NCI-H510A (cell line): ENCODE results near the gene MOV10.
A peak's percentile ranks its signal among the peaks of the same experiment; 100 is the strongest.

ENCODE experiments used
- DNase-seq: peaks from one replicate; lab custom pipeline; 2025; lab: John Stamatoyannopoulos, UW

MOV10 gene

DNA sequence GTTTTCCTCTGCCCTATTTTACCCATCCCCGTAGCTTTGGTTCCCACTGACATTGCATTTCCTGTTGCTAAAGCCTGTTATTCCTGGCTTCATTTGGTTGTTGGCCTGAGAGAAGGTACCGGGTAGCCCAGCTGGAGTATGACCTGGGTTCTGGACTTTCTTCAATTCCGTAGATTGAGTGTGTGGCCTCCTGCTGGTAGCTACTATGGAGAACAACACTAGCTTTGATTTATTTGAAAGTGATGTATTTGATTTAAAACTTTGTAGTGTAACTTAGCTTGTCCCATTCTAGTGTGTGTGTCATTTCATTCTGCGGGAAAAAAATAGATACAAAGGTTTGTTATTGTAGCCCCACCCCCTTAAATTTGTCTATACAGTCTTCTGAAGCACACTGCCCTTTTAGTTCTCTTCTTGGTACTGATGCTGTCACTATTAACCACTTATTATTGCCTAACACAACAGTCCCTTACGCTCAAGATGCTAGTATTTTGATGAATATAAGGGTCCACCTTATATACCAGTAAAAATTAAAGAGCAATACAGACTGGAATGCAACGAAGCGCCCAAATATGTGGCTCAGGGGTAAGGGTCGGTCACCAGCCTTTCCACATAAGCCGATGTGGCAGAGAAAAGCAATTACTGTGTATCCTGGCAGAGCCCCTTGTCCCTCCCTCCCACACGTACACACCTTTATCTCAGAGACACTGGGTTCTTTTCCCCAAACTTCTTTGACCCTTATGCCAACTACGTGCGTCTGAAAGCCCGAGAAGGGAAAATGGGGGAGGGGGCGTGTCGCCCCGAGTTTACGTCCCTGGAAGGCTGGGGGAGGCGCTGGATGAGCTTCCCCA is 643 bp upstream of the MOV10 start:
- no peak for DNase-seq

DNA sequence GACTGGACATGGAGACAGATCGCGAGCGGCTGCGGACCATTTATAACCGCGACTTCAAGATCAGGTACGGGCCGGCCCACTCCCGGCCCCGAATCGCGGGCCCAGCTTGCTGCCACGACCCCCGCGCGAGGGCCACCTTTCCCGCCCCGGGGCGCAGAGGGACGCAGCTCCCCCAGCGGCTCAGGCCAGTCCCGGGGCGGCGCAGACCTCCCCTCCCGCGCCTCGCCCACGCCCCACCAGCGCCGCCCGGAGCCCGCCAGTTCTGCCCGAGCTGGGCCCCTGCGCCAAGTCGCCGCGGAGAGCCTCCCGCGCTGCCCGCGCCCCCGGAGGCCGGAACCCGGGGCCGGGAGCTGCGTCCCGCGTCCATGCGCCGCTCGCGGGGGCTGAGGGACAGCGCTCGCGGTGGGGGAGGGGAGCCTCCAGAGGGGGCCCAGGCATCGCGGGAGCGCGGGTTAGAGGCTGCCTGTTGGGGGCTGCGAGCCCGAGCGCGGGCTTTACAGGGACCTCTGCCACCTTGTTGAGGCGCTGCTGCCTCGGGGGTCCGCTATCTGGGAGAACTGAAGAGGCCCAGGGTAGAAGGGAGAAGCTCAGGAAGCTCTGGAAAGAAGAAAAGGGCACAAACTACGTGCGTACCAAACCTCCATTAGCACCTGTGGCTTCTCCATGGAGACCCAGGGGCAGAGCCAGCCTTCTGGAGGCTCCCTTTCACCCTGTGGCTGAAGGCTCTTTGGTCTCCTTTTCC is 698 bp downstream of the MOV10 start:
- peak; percentile 27 for DNase-seq

DNA sequence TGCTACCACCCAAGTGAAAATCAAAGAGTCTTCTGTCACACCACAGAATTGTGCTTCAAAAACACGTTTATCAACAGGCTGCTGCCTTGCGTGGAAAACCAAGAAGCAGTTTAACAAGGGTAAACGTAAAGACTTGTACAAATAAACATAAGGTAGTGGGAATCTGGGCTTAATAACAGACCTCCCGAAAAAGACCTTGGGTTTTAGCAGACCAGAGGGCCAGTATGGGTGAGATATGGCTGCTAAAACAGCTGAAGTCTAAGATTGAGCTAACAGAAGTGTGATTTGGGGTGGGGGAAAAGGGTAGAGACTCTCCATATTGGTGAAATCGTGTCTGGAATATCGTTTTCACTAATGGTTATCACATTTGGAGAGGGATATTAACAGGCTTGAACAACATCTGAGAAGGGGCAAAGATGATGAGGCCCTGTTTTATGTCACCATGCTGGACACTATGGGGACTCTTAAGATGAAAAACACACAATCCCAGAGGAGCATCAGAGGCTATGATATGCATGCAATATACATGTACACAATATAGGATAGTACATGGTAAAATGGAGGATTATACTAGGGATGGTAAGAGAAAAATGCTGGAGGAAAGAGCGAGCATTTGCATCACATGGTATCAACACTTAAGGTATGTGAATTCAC is 1.4 kb downstream of the MOV10 start:
- no peak for DNase-seq

DNA sequence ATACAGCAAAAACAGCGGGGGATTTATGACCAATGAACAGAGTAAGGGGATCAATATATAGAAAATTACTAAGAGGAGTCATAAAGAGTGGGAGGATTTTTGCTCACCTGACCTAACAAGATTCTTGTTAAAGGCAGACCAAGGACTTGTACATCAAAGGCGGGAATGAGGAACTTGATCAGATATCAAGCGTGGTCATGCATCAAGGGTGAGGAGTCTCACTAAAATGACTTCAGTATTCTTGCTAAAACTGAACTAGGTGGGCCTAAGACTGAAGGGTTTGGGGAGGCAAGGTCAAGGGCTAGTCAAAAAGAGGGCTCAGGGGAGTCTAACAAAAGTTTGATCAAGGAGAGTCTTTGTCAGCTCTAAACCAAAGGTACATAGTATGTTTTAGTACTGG is 2.1 kb downstream of the MOV10 start:
- no peak for DNase-seq

DNA sequence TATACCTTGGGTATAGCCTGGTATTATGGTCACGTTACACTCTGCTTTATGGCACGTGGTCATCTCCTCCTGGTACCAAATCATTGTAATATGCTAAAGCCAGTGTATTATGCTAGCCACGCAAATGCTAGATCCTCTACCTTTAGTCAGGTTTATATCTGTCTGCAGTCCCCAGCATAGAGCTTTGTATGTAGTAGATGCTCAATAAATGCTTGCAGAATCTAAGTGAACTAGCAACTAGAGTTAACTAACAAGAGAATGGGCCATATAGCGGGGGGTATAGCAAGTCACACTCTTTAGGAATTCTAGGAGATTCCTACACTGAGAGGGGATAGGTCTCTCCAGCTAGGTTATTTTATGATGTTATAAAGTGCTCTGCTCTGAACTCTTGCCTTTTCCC is 3.0 kb downstream of the MOV10 start:
- no peak for DNase-seq

DNA sequence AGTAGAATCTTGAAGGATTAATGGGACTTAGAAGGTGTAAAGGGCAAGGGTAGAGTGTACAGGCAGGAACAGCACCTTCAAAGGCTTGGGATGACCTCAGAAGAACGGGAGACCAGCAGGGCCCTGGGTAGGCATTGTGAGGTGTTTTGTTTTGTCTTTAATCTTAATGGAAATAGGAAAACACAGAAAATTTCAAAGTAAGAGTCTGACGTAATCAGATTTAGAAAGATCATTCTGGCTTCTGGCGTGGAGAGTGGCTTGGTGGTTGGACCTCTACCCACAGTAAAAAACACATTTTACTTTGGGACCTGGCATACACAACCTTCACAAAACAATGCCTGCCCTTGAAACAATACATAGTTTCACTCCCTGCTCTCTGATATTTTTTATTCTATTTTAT is 4.1 kb downstream of the MOV10 start:
- no peak for DNase-seq

DNA sequence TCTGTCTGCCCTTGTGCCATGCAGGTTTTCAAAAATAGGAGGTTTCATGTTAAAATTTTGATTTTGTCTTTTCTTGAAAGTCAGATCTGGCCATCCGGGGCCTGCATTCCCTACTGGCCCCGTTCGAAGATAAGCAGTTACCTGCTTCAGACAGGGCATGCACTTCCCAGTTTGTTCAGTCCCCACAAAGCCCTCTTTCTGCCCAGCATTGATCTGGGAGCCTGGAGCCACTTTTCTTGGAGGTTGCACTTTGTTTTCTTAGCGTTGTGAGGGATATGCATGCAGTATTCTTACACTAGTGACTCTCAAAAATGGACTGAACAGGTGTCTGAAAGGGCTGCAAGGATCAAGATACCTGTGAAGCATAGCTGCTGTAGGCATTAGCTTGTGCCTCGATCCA is 11.5 kb downstream of the MOV10 start:
- no peak for DNase-seq

DNA sequence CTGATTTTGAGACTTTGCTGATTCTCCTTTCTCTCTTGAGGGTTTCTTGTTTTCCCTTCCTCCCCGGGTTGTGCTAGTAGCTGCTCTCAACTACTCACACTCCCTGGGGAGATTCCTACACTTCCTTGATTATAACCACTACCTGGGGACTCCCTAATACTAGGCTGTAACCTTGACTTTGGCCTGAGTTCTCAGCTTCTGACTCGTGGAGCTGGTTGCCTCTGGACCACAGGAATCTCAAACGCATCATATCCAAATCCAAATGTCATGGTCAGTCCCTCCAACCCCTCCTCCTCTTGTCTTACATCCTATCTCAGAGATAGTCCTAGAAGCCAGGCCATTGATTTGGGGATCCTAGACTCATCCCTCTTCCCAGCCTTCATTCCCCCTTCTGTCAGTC is 12.0 kb downstream of the MOV10 start:
- no peak for DNase-seq

DNA sequence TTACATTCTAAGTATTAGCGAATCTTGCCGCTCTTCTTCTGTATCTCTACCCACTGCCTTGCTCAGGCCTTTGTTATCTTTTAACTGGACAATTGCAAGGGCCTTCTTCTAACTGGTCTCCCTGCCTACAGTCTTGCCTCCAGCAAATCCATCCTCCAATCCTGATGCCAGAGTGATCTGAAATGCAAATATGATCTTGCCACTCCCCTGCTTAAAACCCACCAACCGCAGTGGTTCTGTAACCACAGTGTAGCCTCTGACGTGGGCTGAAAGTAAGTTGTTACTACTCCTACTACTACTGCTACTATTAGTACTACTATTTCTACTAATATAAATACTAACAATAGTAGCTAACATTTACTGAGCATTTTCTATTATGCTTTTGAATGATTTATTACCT is 12.4 kb downstream of the MOV10 start:
- no peak for DNase-seq

DNA sequence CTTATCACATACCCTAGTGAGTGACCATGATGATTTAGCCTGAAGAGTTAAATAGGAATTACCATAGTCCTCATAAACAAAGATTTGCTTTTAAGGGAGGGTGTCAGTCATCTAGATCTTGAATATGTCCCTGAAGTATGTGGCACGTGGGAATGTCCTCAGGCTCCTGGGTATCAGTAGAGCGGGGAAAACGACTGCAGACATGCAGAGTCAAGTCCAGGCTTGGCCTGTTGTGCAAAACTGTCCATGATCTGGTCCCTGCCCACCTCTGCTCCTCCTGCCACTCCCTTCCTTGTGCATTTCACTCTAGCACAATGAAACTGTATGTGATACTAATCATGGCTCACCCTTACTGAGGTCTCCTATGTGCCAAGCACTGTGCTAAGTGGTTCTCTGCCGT is 12.9 kb downstream of the MOV10 start:
- DNase-seq, result no peak

DNA sequence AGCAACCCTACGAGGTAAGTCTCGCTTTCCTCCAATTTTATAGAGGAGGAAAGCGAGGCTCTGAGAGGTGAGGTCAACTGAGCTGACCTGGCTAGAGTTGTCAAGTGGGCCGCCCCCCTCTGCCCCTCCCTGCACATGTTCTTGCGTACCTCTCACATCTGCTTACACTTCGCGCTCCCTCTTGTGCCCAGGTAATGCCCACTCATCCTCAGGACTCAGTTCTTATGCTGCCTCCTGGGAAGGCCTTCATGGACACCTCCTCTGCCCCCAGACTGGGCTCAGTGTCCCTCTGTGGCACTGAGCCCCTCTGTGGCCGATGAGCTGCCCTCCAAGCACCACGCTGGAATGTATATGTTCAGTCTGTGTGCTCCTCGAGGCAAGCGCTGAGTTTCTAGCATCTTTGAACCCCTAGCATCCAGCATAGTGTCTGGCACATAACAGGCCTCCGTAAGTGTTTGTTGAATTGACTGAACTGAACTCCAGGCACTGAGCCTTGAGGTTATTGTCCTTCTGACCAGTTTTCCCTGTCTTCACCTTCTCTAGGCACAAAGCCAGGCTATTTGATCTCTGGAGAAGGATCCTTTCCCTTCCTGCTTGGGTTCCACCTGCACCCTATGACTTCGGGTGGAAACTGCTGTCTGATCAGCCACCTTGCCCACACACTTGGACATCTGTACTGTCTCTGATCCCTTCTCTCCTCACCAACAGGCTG is 13.5 kb downstream of the MOV10 start:
- DNase-seq, result no peak

DNA sequence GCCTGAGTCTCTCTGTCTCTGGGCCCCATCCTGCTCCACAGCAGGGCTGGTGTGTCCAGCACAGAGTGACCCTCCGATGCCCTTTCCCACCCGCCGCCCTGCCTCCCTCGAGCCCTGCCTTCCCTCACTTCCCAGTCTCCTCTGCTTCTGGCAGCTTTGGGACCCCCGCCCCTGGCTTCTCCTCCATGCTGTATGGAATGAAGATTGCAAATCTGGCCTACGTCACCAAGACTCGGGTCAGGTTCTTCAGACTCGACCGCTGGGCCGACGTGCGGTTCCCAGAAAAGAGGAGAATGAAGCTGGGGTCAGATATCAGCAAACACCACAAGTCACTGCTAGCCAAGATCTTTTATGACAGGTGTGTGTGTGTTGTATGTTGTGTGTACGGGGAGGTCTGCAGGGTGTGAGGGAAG is 14.3 kb downstream of the MOV10 start:
- no peak for DNase-seq

DNA sequence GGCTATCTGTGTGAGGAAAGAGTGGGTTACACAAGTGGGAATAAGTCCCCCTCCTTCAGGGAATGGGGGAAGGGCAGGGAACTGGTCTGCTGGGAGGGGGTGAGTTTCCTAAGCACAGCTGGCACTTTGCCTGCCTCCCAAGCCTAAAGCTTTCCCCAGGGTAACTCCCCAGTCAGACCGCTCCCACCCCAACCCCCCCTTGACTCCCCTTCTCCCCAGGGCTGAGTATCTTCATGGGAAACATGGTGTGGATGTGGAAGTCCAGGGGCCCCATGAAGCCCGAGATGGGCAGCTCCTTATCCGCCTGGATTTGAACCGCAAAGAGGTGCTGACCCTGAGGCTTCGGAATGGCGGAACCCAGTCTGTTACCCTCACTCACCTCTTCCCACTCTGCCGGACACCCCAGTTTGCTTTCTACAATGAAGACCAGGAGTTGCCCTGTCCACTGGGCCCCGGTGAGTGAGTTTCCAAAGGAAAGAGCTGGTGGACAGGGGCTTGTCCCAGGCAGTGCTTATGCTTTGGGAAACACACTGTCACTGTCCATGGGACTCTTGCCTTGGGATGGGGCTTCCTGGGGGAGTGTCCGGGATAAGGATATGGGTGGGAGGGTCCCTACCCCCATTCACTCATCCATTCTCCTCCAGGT is 14.9 kb downstream of the MOV10 start:
- DNase-seq, result no peak

DNA sequence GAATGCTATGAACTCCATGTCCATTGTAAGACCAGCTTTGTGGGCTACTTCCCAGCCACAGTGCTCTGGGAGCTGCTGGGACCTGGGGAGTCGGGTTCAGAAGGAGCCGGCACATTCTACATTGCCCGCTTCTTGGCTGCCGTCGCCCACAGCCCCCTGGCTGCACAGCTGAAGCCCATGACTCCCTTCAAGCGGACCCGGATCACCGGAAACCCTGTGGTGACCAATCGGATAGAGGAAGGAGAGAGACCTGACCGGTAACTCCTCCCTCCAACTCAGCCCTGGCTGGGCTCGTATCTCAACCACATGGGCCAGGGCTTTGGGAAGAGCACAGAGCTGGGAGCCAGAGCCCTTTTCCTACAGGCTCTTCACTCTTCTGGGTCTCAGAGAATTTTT is 15.4 kb downstream of the MOV10 start:
- no peak for DNase-seq

DNA sequence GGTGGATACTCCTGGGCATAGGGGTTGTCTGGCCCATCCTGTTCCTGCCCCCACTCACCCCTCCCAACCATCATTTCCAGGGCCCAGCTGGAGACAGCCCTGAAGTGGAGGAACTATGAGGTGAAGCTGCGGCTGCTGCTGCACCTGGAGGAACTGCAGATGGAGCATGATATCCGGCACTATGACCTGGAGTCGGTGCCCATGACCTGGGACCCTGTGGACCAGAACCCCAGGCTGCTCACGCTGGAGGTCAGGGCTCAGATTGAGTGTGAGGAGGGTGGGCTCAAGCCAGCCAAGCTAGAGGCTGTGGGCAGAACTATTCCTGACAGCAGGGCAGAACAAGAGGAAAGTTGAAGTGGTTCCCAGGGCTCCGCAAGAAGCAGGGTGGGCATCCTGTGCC is 18.2 kb downstream of the MOV10 start:
- DNase-seq, result no peak

DNA sequence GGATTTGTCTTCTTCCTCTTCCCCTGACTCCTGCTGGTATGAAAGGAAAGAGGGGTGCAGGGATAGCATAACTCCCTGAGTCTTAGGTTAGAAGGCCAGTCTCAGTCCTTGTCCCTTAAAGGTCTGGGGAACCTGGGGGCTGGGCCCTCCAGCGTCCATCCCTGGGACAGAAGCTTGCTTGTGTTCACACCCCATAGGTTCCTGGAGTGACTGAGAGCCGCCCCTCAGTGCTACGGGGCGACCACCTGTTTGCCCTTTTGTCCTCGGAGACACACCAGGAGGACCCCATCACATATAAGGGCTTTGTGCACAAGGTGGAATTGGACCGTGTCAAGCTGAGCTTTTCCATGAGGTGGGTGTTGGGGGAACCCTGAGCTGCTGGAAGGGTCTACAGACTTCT is 19.4 kb downstream of the MOV10 start:
- DNase-seq, result no peak

DNA sequence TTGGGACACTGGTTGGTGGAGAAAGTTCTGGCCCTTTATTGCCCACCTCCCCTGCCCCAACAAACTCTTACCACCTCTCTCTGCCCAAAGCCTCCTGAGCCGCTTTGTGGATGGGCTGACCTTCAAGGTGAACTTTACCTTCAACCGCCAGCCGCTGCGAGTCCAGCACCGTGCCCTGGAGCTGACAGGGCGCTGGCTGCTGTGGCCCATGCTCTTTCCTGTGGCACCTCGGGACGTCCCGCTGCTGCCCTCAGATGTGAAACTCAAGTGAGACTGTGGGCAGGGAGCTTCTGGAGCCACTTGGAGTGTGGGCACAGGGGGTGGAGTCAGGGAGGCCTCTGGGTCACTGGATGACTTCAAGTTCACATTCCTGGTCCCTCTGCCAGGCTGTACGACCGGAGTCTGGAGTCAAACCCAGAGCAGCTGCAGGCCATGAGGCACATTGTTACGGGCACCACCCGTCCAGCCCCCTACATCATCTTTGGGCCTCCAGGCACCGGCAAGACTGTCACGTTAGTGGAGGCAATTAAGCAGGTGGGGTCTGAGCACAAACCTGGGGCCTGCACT is 20.0 kb downstream of the MOV10 start:
- DNase-seq, result no peak

DNA sequence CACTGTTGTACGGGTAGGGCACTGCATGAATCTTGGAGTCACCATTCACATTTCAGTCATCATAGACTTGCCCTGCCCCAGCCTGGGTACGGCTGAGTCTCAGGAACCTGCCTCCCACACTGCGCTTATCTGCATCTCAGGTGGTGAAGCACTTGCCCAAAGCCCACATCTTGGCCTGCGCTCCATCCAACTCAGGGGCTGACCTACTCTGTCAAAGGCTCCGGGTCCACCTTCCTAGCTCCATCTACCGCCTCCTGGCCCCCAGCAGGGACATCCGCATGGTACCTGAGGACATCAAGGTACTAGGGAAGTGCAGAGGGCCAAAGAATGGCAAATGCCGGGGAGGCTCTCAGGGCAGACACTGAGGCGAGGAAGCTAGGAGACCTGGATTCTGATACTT is 20.8 kb downstream of the MOV10 start:
- DNase-seq, result no peak

DNA sequence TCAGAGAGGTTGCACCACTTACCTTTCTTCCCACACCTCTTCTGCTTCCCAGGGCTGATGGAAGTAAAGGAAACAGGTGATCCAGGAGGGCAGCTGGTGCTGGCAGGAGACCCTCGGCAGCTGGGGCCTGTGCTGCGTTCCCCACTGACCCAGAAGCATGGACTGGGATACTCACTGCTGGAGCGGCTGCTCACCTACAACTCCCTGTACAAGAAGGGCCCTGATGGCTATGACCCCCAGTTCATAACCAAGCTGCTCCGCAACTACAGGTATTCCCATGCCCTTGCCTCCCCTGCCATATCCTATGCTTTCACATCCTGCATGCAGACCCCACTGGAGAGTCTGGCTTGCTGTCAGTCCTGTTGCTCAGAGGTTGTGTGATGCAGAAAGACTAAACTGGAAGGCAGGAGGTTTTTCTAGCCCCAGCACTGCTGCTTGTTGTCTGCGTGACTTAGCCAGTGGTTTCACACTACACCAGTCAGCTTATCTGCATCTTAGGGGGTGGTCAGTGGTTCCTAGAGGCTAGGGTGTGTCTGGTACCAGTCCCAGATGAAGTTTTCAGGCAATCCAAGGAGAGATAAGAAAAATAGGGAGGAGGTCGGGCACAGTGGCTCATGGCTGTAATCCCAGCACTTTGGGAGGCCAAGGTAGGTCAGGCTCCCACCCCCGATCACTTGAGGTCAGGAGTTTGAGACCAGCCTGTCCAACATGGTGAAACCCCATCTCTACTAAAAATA is 22.3 kb downstream of the MOV10 start:
- no peak for DNase-seq

DNA sequence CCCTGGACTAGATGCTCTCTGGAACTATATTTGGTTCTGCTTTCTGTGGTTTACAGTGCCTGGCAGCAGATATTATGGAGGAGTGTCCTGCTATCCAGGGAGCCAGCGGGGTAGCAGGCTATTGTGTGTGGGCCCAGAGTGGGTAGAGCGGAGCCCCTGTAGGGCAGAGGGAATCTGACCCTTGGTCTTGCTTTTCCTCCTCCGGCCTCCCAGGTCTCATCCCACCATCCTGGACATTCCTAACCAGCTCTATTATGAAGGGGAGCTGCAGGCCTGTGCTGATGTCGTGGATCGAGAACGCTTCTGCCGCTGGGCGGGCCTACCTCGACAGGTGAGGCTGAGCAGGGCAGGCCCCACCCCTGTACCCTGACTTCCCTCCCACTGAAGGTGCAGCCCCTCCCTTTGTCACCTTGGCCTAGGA is 23.3 kb downstream of the MOV10 start:
- DNase-seq, result no peak
